Left renal cortex interstitium (tissue), 4 donors: ENCODE measurements around the gene GOPC. TPM values are rescaled to one million over a fixed set of nuclear protein-coding genes. Genes with fewer than 3 reads are reported as not detected.
A peak's percentile ranks its signal among the peaks of the same experiment; 100 is the strongest.

Experiments used
- DNase-seq, 4 donors: peaks; one replicate each; pipeline ENCODE4 v3.0.0-alpha.2; 2013; ENCODE audit warnings: low read depth in 4 of 4, low spot score in 2 of 4, missing footprints in 1 of 4
- polyA plus RNA-seq, 4 donors: library from polyadenylated mRNA; unstranded; fragments of 120-200 nt; gene quantifications; one replicate each; pipeline ENCODE4 v1.2.1, GENCODE V29; 2013; ENCODE audit not compliant: insufficient read length in 4 of 4

Gene GOPC
- polyA plus RNA-seq, 4 donors, result 57.1 to 64.4 (median 60.7) TPM

DNA sequence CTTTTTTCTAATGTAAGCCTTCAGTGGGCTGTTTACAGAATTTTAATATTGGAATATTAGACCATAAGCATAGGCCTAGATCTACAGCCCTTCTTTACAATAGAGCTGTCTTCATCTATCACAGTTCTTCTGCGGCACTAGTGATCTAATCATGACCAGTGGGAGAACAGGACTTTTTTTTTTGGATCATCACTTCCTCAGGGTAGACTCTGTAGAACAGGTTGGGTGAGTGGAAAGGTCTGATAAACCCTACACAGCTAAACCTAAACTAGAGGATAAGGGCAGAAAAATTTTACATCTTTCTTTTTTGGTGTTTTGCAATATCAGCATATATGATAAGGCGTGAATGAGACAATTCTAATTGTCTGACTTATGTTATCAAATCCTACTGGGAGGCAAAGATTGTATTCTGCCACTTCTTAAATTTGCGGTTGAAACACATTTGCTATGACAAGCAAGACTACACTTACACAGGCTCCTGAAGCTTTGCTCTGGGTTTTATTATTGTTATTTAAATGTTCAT, 52.2 kb downstream of the GOPC start:
- no peak for DNase-seq

DNA sequence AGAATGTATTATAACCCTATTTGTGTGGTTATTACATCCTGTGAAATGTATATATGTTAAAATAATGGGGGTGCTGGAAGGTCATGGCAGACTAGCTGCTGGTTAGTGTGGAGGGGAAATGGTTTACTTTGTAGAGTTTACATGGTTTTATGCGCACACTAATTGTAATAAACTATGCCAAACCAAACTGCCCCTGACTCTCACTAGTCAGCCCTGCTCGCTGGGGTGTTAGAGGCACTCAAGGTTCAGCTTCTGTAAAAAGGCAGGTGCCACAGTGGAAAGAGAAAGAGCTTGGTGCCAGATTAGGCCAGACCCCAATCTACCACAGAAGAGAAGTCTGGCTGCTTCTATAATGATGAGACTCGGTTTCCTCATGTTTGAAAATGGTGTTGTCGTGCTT, 52.7 kb downstream of the GOPC start:
- no peak for DNase-seq

DNA sequence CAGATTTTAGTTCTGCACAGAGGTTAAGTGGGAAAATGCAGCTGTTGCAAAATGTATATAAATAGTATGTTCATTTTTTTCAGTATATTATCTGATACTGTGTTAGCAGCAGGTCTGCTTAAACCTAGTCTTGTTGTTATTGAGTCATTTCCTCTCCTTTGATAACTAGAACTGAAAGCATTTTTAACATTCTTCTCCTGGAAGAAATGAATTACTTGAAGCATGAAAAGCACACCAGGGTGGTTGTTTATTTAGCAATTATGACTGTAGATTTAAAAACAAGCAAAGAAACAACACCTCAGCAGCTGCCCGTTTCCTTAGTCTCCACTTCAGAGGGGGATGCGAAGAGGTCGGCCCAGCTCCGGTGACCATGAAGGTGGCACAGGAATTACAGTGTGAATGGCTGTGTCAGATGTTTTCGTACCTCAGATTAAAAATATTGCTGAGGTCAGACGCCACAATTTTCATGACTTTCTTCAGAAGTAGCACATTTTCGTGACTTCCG, 53.5 kb downstream of the GOPC start:
- DNase-seq, result no peak

DNA sequence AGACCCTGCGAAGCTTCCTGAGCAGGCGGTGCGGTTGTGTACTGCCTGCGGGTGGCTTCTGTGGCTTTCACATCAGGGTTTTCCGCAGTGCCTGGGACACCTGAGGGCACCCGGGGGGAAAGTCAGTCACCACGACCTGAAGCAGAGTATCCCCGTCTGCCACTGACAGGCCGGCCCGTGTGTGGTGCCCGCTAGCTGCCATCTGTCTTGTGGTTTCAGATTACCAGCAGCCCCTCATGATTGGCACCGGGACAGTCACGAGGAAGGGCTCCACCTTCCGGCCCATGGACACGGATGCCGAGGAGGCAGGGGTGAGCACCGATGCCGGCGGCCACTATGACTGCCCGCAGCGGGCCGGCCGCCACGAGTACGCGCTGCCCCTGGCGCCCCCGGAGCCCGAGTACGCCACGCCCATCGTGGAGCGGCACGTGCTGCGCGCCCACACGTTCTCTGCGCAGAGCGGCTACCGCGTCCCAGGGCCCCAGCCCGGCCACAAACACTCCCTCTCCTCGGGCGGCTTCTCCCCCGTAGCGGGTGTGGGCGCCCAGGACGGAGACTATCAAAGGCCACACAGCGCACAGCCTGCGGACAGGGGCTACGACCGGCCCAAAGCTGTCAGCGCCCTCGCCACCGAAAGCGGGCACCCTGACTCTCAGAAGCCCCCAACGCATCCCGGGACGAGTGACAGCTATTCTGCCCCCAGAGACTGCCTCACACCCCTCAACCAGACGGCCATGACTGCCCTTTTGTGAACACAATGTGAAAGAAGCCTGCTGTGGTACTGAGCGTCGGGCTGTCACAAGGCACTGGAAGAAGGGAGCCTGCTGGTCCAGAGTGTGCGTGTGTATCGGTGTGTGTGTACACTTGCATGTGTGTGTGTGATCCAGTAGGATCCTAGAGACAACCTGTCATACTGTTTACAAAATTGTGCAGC, 54.4 kb downstream of the GOPC start:
- peak in 2 of 4 donors; percentile 28 to 63 for DNase-seq

DNA sequence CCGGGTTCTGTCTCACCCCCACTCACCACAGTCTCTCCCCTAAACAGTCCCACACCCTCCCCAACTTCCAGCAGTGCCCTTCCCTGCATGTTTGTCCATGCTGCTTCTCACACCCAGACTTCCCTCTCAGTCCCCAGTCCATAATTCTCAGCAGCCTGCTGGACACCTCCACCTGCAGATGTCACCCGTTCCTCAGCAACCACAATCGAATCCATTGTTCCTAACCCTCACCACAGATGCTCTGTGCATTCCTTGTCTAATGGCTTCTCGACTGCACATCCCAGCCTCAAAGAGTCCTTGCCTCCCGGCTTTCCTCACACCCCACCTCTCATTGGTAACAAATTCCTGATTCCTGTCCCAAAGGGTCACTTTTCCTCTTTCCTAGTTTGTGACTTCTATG, 55.6 kb downstream of the GOPC start:
- no peak for DNase-seq

DNA sequence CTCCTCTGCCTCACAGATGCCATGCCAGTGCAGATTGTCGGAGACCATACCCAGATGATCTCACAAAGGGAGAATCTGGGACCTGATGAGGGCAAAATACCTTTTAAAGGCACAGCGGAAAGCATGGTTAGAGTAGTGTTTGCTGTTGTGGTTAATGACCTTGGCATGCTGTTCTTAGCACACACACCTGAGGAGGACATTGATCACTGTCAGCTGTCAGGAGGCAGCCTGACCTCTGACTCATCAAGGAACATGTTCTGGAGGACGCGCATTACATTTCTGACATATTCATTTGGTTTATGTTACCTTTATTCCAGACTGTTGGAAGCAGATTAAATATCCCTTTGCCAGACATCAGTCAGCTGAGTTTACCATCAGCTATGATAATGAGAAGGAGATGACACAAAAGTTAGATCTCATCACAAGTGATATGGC, 57.1 kb downstream of the GOPC start:
- no peak for DNase-seq

DNA sequence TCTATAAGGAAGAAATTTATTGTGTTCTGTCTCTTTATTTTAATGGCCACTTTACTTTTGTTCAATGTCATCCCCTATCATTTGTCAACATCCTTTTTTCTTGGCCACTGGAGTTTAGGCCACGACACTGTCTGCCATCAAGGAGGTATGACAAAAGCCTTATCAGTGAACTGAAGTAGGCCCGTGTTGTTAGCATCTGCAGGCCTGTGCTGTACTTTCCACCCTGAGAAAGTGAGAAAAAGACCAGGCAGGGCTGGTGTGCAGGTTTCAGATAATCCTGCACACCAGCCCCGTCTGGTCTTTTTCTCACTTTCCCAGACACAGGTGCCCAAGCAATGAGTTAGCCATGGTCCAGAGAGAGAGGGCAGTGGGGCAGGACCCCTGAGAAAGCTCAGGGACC, 57.6 kb downstream of the GOPC start:
- DNase-seq, result no peak

DNA sequence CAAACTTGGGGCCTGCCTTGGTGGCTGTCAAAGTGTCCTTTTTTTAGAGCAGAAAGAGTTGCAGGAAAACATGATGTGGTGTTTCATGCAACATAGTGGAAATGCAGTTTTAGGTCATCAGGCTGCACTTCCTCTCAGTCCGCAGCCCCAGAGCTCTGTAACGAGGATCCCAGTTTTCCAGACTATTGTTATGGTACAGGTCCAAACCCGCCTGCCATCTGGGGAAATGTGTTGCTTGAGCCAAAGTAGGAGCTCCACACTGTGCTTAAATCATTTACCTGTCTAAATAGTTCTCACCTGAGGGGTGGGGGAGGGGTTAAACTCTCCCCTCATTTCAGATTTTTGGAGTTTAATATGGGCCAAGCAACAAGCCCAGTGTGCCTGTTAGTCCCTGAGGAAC, 59.8 kb downstream of the GOPC start:
- DNase-seq, result no peak

DNA sequence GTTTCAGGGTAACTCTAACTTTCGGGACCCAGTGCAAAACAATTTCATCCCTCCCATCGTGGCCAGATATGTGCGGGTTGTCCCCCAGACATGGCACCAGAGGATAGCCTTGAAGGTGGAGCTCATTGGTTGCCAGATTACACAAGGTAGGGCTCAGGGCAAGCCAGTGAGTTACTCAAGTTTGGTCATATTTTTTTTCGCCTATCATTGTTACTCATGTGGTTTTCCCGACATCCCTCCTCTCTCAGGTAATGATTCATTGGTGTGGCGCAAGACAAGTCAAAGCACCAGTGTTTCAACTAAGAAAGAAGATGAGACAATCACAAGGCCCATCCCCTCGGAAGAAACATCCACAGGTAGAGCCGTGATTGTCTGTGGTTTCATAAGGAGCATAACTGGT, 61.6 kb downstream of the GOPC start:
- DNase-seq, result no peak

DNA sequence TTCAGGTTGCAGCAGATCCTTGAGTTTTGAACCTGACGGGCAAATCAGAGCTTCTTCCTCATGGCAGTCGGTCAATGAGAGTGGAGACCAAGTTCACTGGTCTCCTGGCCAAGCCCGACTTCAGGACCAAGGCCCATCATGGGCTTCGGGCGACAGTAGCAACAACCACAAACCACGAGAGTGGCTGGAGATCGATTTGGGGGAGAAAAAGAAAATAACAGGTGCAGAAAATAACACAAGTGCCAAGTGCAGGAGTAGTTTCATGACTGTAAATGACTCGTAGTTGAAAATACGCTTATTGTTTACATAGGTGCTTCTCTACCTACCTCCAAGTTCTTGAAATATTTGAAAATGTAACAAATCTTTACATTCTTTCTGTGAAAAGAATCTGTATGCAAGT, 63.7 kb downstream of the GOPC start:
- no peak for DNase-seq

DNA sequence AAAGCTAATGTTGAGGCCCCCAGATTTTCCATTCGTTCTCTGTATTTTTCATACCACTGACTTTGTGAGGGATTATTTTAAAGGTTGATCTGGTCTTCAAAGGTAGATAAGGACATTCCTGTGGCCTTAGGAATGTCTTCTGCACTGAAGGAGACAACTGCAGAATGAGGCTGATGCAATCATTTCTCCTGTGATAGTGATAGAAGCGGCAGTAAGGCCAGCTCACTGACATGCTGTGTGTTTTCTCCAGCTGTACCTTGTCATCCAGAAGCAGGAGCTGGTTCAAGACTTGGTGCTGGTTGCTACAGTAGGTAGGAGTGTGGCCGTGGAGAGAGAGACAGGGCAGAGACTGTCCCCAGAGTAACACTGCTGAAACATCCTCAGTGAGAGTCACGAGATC, 66.0 kb downstream of the GOPC start:
- no peak for DNase-seq

DNA sequence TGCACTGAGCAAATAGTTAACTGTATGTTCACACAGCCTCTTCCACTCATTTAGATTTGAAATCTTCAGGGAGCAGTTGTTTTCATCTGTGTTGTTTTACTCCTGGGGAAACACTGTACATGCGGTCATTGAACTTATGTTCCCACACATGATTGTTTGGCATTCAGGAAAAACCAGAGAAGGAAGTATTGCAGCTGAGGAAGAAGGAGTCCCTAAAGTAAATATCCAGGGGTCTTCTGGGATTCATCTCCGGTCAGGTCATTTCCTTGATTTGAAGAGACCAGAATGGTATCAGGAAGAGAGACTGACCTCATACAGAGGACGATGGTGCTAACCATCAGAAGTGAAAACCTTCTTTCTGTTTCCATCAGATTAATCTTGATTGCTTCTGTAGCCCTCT, 67.3 kb downstream of the GOPC start:
- DNase-seq, result no peak

DNA sequence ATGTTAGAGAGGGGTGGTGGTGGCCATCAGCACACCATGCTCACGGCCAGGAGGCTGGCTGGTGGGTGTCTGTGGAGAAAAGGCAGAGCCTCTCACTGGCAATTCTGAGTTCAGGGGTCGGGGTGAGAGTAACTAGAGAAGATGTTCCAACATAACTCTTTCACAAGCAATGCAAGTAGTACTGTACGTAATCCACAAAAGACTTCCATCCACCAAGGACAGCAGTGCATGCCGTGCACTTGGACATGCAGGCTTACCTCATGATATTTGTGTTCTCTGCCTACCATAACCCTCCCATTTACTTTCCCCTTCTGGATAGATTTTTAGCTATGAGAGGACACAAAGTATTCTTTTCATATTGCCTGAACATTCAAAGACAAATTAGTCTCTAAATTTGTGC, 68.5 kb downstream of the GOPC start:
- no peak for DNase-seq

DNA sequence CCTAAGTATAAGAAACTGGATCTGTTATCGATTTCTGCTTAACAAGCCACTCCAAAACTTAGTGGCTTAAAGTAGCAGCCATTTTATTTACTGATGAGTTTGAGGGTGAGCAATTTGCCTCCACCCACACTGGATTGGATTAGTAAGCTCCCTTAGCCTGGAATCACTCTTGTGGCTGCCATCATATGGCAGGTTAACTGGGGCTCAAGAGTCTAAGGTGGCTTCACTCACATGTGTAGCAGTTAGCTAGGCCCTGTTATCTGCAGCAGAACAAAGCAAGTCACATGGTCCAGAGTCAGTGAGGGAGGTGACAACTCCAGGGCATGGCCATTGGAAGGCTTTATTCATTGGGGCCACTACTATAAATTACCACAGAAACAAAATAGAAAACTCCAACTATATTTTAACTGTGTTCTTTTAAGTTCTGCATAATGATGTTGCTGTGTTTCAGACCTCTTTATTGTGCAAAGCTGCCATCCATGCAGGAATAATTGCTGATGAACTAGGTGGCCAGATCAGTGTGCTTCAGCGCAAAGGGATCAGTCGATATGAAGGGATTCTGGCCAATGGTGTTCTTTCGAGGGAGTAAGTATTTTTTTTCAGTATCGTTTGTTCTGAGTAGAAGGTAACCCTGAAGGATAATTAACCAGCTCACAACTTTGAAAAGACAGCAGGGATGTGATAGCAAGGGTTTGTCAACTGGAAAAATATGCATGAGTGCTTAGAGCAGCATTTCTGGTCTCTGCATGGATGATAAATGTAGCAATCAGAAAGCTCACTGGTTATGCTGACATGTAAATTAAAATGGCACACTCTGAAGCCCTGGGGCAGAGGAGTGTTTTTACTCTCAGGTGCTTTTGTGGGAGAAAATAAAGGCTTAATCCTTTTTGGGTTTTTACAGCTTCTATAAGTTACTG, 70.2 kb downstream of the GOPC start:
- DNase-seq, result no peak

DNA sequence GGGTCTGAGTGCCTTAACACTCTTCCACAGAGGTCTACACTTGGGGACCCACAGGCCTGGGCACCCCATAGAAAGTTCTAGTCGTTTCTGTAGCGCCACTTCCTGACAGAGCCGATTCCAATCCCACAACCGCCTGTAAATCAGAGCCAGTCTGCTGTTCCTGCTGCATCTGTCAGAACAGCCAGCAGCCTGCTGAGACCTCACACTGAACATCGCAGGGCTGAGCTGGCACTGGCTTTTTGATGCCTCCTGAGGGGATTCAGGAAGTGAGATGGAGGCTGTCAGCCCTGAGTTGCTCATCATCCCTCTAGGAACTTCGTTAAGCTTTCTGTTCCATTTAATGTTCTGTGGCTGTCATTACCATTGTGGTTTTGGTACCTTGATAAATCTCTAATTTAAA, 71.0 kb downstream of the GOPC start:
- no peak for DNase-seq

DNA sequence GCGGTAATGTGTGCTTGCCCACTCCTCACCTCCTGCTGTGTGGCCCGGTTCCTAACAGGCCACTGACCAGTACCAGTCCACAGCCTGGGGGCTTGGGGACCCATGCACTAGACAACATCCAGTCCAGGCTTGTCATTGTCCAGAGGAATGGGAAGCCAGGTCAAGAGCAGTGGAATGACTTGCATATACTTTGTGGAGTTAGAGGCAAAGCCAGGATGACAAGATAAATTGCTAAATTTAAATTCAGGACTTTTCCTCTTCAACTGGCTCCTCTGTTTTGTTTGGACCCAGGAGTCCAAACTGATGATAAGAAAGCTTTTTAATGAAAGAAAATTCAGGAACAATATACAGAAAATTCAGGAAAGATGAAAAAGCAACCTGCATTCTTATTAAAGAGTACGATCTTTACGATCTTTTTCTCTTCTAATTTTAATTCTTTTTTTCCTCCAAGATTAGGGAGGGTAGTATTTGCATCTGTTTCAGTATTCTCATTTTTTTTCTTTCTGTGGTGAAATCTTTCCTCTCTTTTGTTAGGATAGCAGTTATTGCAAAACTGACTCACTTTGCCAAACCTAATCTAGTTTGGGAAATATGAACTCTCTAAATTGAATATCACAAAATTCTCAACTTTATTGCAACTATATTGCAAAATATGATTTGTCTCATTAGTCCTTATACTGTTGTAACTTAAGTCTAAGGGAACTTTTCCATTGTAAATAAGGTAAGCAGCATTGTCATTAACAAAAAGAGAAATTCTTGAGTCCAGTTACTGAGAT, 71.7 kb downstream of the GOPC start:
- no peak for DNase-seq

DNA sequence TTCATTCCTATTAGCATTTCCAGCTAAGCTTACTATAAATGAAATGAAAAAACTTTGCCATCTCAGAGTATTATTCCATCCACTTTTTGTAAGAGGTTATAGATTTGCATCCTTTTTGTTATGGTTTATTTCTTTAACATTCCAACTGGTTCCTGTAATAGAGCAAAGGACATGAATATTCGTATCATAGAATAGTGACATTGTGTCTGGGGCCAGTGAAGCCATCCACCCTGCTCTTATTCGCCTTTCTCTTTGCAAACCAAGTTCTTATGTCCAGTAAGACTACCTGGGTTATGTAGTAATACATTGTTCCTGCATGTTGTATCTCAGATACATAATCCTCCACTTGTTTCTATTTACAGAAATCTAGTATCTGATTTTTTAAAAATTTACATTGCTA, 76.7 kb downstream of the GOPC start:
- DNase-seq, result no peak

DNA sequence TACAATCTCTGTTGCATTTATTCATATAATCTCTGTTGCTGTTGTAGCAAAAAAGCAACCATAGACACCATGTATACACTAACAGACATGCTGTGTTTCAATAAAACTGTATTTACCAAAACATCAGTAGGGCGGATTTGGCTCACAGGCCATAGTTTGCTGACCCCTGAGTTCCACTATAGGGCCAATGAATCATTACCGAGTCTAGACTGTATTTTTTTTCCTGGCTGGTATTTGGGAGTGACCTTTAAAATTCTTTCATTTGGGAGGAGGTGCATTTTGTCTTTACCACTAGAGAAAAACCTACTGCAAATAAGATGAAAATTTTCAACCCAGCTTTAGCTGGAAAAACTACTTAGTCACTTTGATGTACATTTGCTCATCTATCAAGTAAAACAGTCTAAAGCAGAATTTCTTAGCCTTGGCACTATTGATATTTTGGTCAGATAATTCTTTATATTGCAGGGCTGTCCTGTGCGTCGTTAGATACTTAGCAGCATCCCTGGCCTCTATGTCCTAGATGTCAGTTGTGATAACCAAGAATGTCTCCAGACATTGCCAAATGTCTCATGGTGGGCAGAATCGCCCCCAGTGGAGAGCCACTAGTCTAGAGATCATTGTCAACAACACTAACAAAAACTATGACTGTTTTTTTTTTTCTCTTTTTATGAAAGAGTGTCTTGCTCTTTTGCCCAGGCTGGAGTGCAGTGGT, 80.4 kb downstream of the GOPC start:
- DNase-seq, result no peak

DNA sequence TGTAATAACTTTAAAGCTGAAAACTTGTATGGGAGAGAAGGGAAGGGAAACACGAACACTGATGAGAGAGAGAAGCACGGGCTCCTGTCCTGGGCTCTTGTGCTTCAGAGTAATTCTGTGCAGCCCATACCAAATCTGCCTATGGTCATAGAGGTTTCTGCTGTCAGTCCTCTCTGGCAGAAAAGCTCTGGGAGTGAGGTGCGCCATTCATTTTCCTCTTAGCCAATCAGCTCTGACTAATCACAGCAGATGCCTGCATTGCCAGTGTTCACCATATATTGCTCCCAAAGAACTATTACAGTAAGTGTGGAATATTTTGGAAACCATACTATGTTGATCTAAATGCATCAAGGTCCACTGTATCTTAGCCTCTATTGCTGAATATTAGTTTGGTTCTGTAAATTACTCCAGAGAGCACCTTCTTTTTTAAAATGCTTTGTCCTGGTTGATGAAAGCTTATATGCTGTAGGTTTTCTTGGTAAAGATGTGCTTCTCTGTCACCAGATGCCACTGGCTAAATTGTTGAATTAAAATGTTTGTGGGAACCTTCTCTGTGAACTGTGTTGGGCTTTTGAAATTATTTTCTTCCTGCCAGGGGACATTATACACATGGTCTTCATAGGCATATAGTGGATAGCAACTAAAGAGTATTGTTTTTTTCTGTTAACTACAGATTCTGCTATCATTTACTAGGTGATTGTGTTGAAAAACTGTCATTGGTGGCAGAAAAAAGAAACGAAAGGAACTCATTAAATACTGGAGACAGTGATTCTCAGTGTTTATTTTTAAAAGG, 81.5 kb downstream of the GOPC start:
- no peak for DNase-seq
